Measurements from ENCODE around the gene FAM156B.

DNA sequence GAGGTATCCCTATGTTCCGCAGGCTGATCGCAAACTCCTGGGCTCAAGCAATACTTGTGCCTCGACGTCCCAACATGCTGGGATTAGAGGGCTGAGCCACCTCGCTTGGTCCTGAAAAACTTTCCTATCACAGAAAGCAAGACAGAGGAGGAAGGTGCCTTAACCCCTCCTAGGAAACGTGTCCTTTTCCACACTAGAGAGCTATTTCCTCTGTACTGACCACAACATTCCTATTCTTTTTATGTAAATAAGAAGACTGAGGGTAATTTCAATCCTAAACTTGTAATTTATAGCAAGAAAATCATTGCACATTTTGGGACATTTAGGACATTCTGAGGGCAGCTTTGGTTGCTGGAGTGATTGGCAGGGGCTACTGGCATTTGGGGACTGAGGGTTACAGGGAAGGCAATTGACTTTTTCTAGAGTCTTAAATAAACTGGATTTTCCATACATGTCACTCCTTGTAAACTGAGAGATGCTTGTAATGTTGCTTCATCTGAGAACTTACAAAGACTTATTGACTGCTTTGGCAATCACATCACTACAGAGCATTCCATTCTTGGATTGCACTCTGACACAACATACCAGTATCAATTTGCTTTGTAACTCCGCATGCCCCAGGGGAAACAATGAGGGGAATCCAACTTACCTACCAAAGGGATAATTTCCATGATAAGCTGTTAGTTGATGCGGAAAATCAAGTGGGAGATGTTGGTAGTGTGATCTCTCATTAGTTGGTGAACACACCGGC lies 44.8 kb upstream of the FAM156B start:
- TF ChIP-seq POLR2A (IDR thresholded peaks at IDR 0.05) = no peak
- TF ChIP-seq, protein P1, sequence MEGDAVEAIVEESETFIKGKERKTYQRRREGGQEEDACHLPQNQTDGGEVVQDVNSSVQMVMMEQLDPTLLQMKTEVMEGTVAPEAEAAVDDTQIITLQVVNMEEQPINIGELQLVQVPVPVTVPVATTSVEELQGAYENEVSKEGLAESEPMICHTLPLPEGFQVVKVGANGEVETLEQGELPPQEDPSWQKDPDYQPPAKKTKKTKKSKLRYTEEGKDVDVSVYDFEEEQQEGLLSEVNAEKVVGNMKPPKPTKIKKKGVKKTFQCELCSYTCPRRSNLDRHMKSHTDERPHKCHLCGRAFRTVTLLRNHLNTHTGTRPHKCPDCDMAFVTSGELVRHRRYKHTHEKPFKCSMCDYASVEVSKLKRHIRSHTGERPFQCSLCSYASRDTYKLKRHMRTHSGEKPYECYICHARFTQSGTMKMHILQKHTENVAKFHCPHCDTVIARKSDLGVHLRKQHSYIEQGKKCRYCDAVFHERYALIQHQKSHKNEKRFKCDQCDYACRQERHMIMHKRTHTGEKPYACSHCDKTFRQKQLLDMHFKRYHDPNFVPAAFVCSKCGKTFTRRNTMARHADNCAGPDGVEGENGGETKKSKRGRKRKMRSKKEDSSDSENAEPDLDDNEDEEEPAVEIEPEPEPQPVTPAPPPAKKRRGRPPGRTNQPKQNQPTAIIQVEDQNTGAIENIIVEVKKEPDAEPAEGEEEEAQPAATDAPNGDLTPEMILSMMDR (IDR thresholded peaks at IDR 0.05 in 4 of 5, conservative IDR thresholded peaks at IDR 0.05 in 1 of 5) = no peak

Measured in gastrocnemius medialis (tissue), 4 donors.